Stimulated activated CD8-positive, alpha-beta memory T cell treated with anti-CD3 and anti-CD28 coated beads, Interleukin-15, amount 100 ng/mL, for 48 hours (primary cell): ENCODE results near the gene OSBPL10.
"Not testable (repeated sequence)": the region's sequence is repeated elsewhere in the genome, so short reads cannot be mapped to it uniquely, and the experiment has no call there.

ENCODE experiments used
- DNase-seq, 2 donors: peaks; one replicate each; pipeline ENCODE4 v3.0.0-alpha.2; 2020; ENCODE audit warnings: low read depth in 2 of 2

OSBPL10 gene

GRCh38 chr3:31981206-31982181 is at the start of gene OSBPL10, which contains the start of gene ZNF860:
OSBPL10 (minus strand) TSS chr3:31981262; CDS start chr3:31981179, 83 bp downstream.
ZNF860 (plus strand) TSS chr3:31981750; CDS start chr3:31989080, 7,330 bp downstream.
- DNase-seq, result no peak

GRCh38 chr3:32026593-32026992 is 45.5 kb upstream of the OSBPL10 start:
- DNase-seq, result no peak

- DNase-seq, result no peak
Observed at GRCh38 chr3:32022947-32023346, 41.9 kb upstream of the OSBPL10 start.

- DNase-seq, result no peak
Observed at GRCh38 chr3:32021748-32022147, 40.7 kb upstream of the OSBPL10 start.

- no peak for DNase-seq
Observed at GRCh38 chr3:32021155-32021554, 40.1 kb upstream of the OSBPL10 start.

- no peak for DNase-seq
Observed at GRCh38 chr3:32018757-32019564, 37.9 kb upstream of the OSBPL10 start.

GRCh38 chr3:32017286-32017685 is 36.2 kb upstream of the OSBPL10 start:
- no peak for DNase-seq

- DNase-seq, result not testable (repeated sequence)
Observed at GRCh38 chr3:32015638-32016037, 34.6 kb upstream of the OSBPL10 start.

- not testable (repeated sequence) for DNase-seq
Observed at GRCh38 chr3:32010699-32011098, 29.6 kb upstream of the OSBPL10 start.

- no peak for DNase-seq
Observed at GRCh38 chr3:32009957-32010356, 28.9 kb upstream of the OSBPL10 start.

- no peak for DNase-seq
Observed at GRCh38 chr3:32009101-32009500, 28.0 kb upstream of the OSBPL10 start.

- DNase-seq, result no peak
Observed at GRCh38 chr3:32004113-32004765, 23.2 kb upstream of the OSBPL10 start.

- DNase-seq, result no peak
Observed at GRCh38 chr3:32003380-32003779, 22.3 kb upstream of the OSBPL10 start.

GRCh38 chr3:32002561-32003368 is 21.7 kb upstream of the OSBPL10 start:
- DNase-seq, result no peak

GRCh38 chr3:32000877-32001276 is 19.8 kb upstream of the OSBPL10 start:
- no peak for DNase-seq

GRCh38 chr3:31999907-32000439 is 18.9 kb upstream of the OSBPL10 start:
- DNase-seq, result no peak

GRCh38 chr3:31997500-31997899 is 16.4 kb upstream of the OSBPL10 start:
- DNase-seq, result no peak

- no peak for DNase-seq
Observed at GRCh38 chr3:31996195-31996594, 15.1 kb upstream of the OSBPL10 start.

- not testable (repeated sequence) for DNase-seq
Observed at GRCh38 chr3:31995026-31995425, 14.0 kb upstream of the OSBPL10 start.

GRCh38 chr3:31993843-31994242 is 12.8 kb upstream of the OSBPL10 start:
- DNase-seq, result no peak

- not testable (repeated sequence) for DNase-seq
Observed at GRCh38 chr3:31992995-31993394, 11.9 kb upstream of the OSBPL10 start.
